PC-3 (cell line): ENCODE data around the gene GRPR. TPM values are rescaled to one million over a fixed set of nuclear protein-coding genes. Genes with fewer than 3 reads are reported as not detected.

Experiments
- ATAC-seq: fragments of 200-7000 bp; cut with Tn5 transposase; 2 replicates; pipeline ENCODE4 v1.9.1; 2020; ENCODE audit warnings: mild to moderate bottlenecking, moderate library complexity
- BruUV-seq: library from RNA; stranded (reverse); fragments of 400-500 nt; replicated peaks from 2 replicates; lab custom pipeline; 2021; lab: Mats Ljungman, UMichigan
- CTCF ChIA-PET: fragments of 300-600 bp; sonication (Branson Sonifier 250); formaldehyde crosslinking; loops from one replicate; lab custom pipeline; 2022; ENCODE audit warnings: antibody characterized with exemption; lab: Charles Lee
- POLR2A ChIA-PET: fragments of 300-600 bp; sonication (Branson Sonifier 250); formaldehyde crosslinking; loops from one replicate; lab custom pipeline; 2022; ENCODE audit warnings: antibody characterized with exemption; ENCODE audit not compliant: unreplicated experiment; lab: Charles Lee
- DNase-seq: peaks from one replicate; pipeline ENCODE4 v3.0.0-alpha.2; 2015
- H2AFZ ChIP-seq: fragments of 300-600 bp; sonication (generic); 2 replicates; pipeline ENCODE4 v1.6.0; 2016; ENCODE audit warnings: antibody characterized with exemption, low read length
- H3F3A ChIP-seq: fragments of 300-600 bp; sonication (generic); one replicate; pipeline ENCODE4 v1.6.0; 2017; ENCODE audit warnings: antibody characterized with exemption, low read length, control low read depth, mild to moderate bottlenecking; ENCODE audit not compliant: unreplicated experiment
- H3K27ac ChIP-seq: fragments of 300-600 bp; sonication (generic); 2 replicates; pipeline ENCODE4 v1.5.1; 2016; ENCODE audit warnings: mild to moderate bottlenecking, low read length
- H3K27me3 ChIP-seq: fragments of 300-600 bp; sonication (generic); 2 replicates; pipeline ENCODE4 v1.6.1; 2016; ENCODE audit warnings: low read length, mixed read lengths
- H3K36me3 ChIP-seq: fragments of 300-600 bp; sonication (generic); 2 replicates; pipeline ENCODE4 v1.6.1; 2016; ENCODE audit warnings: low read depth, mixed run types, low read length, mixed read lengths
- H3K4me1 ChIP-seq: fragments of 300-600 bp; sonication (generic); 2 replicates; pipeline ENCODE4 v1.5.1; 2016; ENCODE audit warnings: low read length; ENCODE audit not compliant: insufficient read depth
- H3K4me2 ChIP-seq: fragments of 300-600 bp; sonication (generic); 2 replicates; pipeline ENCODE4 v1.6.0; 2016; ENCODE audit warnings: low read length
- H3K4me3 ChIP-seq: fragments of 300-600 bp; sonication (generic); 2 replicates; pipeline ENCODE4 v1.5.1; 2016; ENCODE audit warnings: mild to moderate bottlenecking, low read length, mixed read lengths
- H3K79me2 ChIP-seq: fragments of 300-600 bp; sonication (generic); 2 replicates; pipeline ENCODE4 v1.6.1; 2017; ENCODE audit warnings: low read length, mixed read lengths
- H3K9ac ChIP-seq: fragments of 300-600 bp; sonication (generic); 2 replicates; pipeline ENCODE4 v1.6.0; 2016; ENCODE audit warnings: mild to moderate bottlenecking, low read length
- H3K9me2 ChIP-seq: fragments of 300-600 bp; sonication (generic); replicated peaks from 2 replicates; pipeline ENCODE4 v1.6.1; 2016; ENCODE audit warnings: mixed run types, low read length, mixed read lengths
- H3K9me3 ChIP-seq: fragments of 300-600 bp; sonication (generic); 2 replicates; pipeline ENCODE4 v1.6.1; 2016; ENCODE audit warnings: low read length, mixed read lengths
- H4K20me1 ChIP-seq: fragments of 300-600 bp; sonication (generic); 2 replicates; pipeline ENCODE4 v1.6.1; 2016; ENCODE audit warnings: low read length, mixed read lengths
- CTCF ChIP-seq: fragments of 300-600 bp; sonication (generic); conservative IDR thresholded peaks from 2 replicates; pipeline ENCODE4 v1.5.1; 2017; ENCODE audit warnings: antibody characterized with exemption, low read depth, mild to moderate bottlenecking, low read length
- EZH2 ChIP-seq: fragments of 300-600 bp; sonication (generic); IDR thresholded peaks from one replicate; pipeline ENCODE4 v1.6.1; 2017; ENCODE audit warnings: antibody characterized with exemption, mild to moderate bottlenecking, low read length; ENCODE audit not compliant: unreplicated experiment
- EZH2phosphoT487 ChIP-seq: fragments of 300-600 bp; sonication (generic); IDR thresholded peaks from 2 replicates; pipeline ENCODE4 v1.6.1; 2018; ENCODE audit warnings: mild to moderate bottlenecking, antibody characterized with exemption, low read length, borderline replicate concordance
- intact Hi-C: fragments of 100-400 bp; cut with micrococcal nuclease; formaldehyde crosslinking; loops from 2 replicates; pipeline ENCODE4 v1.9.0; 2023
- total RNA-seq: library from RNA; depleted of rRNA; stranded (reverse); fragments of >200 nt; gene quantifications from 2 replicates; pipeline ENCODE4 v1.2.3, GENCODE V29; 2014

The GRPR gene
- total RNA-seq, 1 experiment from 2014 or later: 26.5 TPM

GRCh38 chrX:16096141-16096540, 27.2 kb upstream of the GRPR start:
- no peak for TF ChIP-seq EZH2phosphoT487
- Histone ChIP-seq H3K4me3 (no peak overlapping the region), H3K36me3 (no peaks in the 10 kb centered on the region), H3K79me2 (no peaks in the 10 kb centered on the region), H3K9me3 (no peaks in the 10 kb centered on the region), H3K27ac (no peak overlapping the region), H3F3A (no peaks in the 10 kb centered on the region), H2AFZ (no peak overlapping the region), H3K4me2 (no peak overlapping the region), H4K20me1 (no peaks in the 10 kb centered on the region), H3K27me3 (no peaks in the 10 kb centered on the region), H3K9me2 (no peaks in the 10 kb centered on the region), H3K4me1 (no peaks in the 10 kb centered on the region), H3K9ac (no peak overlapping the region)
- CTCF ChIA-PET: no interaction called here
- no TSS peak for BruUV-seq
- POLR2A ChIA-PET: interaction anchor here (0.6 kb wide), 1 partner anchor 28 kb away, joined by 3 read pairs; no protein-coding TSS in a partner anchor
- ATAC-seq (no peak), DNase-seq (no peak)
- intact Hi-C loops: no loop called here

- ChIA-PET POLR2A (no interaction called here), CTCF (no interaction called here)
- Histone ChIP-seq H3K27ac (no peak overlapping the region), H3K79me2 (no peaks in the 10 kb centered on the region), H3K9me2 (no peaks in the 10 kb centered on the region), H4K20me1 (no peaks in the 10 kb centered on the region), H3K9me3 (no peaks in the 10 kb centered on the region), H2AFZ (no peak overlapping the region), H3K4me2 (no peak overlapping the region), H3K4me3 (no peak overlapping the region), H3K9ac (no peak overlapping the region), H3K4me1 (no peaks in the 10 kb centered on the region), H3F3A (no peaks in the 10 kb centered on the region), H3K36me3 (no peaks in the 10 kb centered on the region), H3K27me3 (no peaks in the 10 kb centered on the region)
- DNase-seq (no peak), ATAC-seq (no peak)
- no TSS peak for BruUV-seq
- intact Hi-C loops: no loop called here
- no peak for TF ChIP-seq CTCF
- TF ChIP-seq EZH2: no peak
- no peak for TF ChIP-seq EZH2phosphoT487
Measured at GRCh38 chrX:16100673-16101072, 22.7 kb upstream of the GRPR start.

- H3K4me1 ChIP-seq: no peaks in the 10 kb centered on the region
- no peak for ATAC-seq
- H3K27ac ChIP-seq: no peak overlapping the region
- no peak overlapping the region for H3K9ac ChIP-seq
- CTCF ChIA-PET: no interaction called here
- no TSS peak for BruUV-seq
- DNase-seq: no peak
- H3K79me2 ChIP-seq: no peaks in the 10 kb centered on the region
- H2AFZ ChIP-seq: no peak overlapping the region
- POLR2A ChIA-PET: no interaction called here
- H3F3A ChIP-seq: no peaks in the 10 kb centered on the region
- H3K9me3 ChIP-seq: no peaks in the 10 kb centered on the region
- H3K36me3 ChIP-seq: no peaks in the 10 kb centered on the region
- H3K4me3 ChIP-seq: no peak overlapping the region
- TF ChIP-seq EZH2phosphoT487 (no peak), CTCF (no peak), EZH2 (no peak)
- intact Hi-C loops: no loop called here
- no peaks in the 10 kb centered on the region for H3K9me2 ChIP-seq
- no peaks in the 10 kb centered on the region for H3K27me3 ChIP-seq
- H3K4me2 ChIP-seq: no peak overlapping the region
- no peaks in the 10 kb centered on the region for H4K20me1 ChIP-seq
Measured at GRCh38 chrX:16101581-16101980, 21.8 kb upstream of the GRPR start.
